ENCODE measurements around the gene PTGDS. TPM values are rescaled to one million over a fixed set of nuclear protein-coding genes. Genes with fewer than 3 reads are reported as not detected.

The PTGDS gene
- total and polyA plus RNA-seq, 9 of the 15 experiments (the other 6 are each of a cell fraction or from before 2014, with no cell fraction given): 0.46 to 7.1 (median 2.0) TPM

DNA sequence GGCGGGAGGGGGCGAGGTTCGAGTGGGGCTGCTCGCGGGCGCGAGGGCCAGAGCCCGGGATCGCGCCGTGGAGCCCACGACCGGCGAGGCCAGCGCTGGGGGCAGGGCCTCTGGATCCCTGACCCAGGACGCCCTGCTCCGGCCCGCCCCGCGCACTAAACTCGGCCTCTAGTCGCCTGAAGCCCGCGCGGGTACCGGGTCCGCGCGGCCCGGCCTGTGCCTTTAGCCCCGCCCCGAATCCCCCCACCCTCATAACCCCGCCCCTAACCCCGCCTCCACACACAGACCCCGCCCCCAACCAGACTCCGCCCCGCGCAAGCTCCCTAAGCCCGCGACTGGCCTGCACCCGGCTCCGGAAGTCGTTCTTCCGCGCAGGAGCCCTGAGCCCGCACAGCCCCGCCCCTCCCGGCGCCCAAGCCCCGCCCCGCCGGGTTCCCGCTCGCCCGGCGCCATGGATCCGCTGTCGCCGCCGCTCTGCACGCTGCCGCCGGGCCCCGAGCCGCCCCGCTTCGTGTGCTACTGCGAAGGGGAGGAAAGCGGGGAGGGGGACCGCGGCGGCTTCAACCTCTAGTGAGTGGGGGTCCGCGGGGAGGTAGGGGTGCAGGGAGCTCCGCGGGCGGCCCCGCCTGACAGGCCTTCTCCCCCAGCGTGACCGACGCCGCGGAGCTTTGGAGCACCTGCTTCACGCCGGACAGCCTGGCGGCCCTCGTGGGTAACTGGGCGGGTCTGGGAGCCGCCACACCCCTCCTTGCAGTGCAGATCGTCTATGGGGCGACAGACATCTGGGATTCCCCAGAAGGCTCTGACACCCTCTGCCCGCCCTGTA lies 14.9 kb downstream of the PTGDS start, which contains the start of gene PAXX (continued):
- no peak for TF ChIP-seq SMARCB1 (IDR thresholded peaks at IDR 0.05; ENCODE audit: insufficient read length, low read depth)
- 0 out of 2 replicates have a peak, but pooled peaks have one; percentile 9 for TF ChIP-seq ZNF57 (CRISPR knock-in tag; IDR thresholded peaks at IDR 0.05)
- TF ChIP-seq RBM34 (IDR thresholded peaks at IDR 0.05; ENCODE audit: borderline replicate concordance, insufficient read depth, low read length): no peak
- TF ChIP-seq, protein P1, sequence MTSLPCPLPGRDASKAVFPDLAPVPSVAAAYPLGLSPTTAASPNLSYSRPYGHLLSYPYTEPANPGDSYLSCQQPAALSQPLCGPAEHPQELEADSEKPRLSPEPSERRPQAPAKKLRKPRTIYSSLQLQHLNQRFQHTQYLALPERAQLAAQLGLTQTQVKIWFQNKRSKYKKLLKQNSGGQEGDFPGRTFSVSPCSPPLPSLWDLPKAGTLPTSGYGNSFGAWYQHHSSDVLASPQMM (CRISPR knock-in tag; IDR thresholded peaks at IDR 0.05): no peak
- 0 out of 2 replicates have a peak, but pooled peaks have one; percentile 25 for TF ChIP-seq AFF4 (CRISPR knock-in tag; IDR thresholded peaks at IDR 0.05)
- 0 out of 2 replicates have a peak, but pooled peaks have one; percentile 16 for TF ChIP-seq CHCHD3 (CRISPR knock-in tag; IDR thresholded peaks at IDR 0.05)
- no peak for TF ChIP-seq EP300 (IDR thresholded peaks at IDR 0.05; ENCODE audit: low read length)
- peak; percentile 77 for TF ChIP-seq POLR2A (conservative IDR thresholded peaks at IDR 0.05)
- TF ChIP-seq NFIC (IDR thresholded peaks at IDR 0.05): no peak
- TF ChIP-seq ZFP91 (CRISPR knock-in tag; IDR thresholded peaks at IDR 0.05): no peak
- peak; percentile 9; the same call in 1 of the 2 replicates for TF ChIP-seq FOSL1 (tag; conservative IDR thresholded peaks at IDR 0.05)
